ENCODE measurements around the gene SYNPO. TPM values are rescaled to one million over a fixed set of nuclear protein-coding genes. Genes with fewer than 3 reads are reported as not detected.

SYNPO gene
- polyA plus RNA-seq, 1 donor from 2014 or later: not detected

DNA sequence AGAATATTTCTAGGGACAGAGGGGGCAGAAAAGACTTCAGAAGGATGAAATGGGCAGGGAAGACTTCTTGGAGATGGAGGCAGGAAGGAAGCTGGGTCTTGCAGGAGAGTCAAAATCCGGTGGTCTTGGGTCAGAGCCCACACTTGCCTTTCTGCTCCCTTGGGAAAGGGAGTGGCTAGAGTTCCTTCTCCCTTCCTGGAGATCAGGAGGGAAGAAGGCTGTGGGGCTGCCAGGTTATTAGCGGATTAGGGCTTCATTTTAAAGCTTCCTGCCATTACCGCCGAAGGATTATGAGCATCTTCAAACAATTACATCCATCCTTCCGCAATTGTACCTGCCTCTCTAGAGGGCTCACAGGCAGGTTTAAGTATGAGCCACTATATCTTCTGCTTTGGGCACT is 19.2 kb upstream of the SYNPO start:
- Histone ChIP-seq H3K27me3 (ENCODE audit: insufficient read depth, low read depth, low read length) (peaks cover 12% of the 10 kb centered on the region), H3K4me3 (ENCODE audit: low read length) (no peak overlapping the region), H3K9me3 (ENCODE audit: low read length) (no peaks in the 10 kb centered on the region), H3K9me2 (ENCODE audit: insufficient read depth, low read length) (no peaks in the 10 kb centered on the region), H3K36me3 (ENCODE audit: insufficient read depth, low read length) (no peaks in the 10 kb centered on the region), H3K27ac (ENCODE audit: low read length) (no peak overlapping the region), H3F3A (ENCODE audit: insufficient read depth, low read length, poor library complexity, severe bottlenecking) (no peaks in the 10 kb centered on the region), H3K9ac (ENCODE audit: low read length) (no peak overlapping the region), H2AFZ (ENCODE audit: low read depth, low read length) (no peak overlapping the region), H3K79me2 (replicated peaks; ENCODE audit: insufficient read depth, low read length) (no peaks in the 10 kb centered on the region), H4K20me1 (ENCODE audit: insufficient read depth) (no peaks in the 10 kb centered on the region), H3K4me2 (ENCODE audit: low read length) (no peak overlapping the region)
- TF ChIP-seq, protein P1, sequence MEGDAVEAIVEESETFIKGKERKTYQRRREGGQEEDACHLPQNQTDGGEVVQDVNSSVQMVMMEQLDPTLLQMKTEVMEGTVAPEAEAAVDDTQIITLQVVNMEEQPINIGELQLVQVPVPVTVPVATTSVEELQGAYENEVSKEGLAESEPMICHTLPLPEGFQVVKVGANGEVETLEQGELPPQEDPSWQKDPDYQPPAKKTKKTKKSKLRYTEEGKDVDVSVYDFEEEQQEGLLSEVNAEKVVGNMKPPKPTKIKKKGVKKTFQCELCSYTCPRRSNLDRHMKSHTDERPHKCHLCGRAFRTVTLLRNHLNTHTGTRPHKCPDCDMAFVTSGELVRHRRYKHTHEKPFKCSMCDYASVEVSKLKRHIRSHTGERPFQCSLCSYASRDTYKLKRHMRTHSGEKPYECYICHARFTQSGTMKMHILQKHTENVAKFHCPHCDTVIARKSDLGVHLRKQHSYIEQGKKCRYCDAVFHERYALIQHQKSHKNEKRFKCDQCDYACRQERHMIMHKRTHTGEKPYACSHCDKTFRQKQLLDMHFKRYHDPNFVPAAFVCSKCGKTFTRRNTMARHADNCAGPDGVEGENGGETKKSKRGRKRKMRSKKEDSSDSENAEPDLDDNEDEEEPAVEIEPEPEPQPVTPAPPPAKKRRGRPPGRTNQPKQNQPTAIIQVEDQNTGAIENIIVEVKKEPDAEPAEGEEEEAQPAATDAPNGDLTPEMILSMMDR (IDR thresholded peaks at IDR 0.05; ENCODE audit: poor library complexity, severe bottlenecking): no peak
- TF ChIP-seq SMC3 (conservative IDR thresholded peaks at IDR 0.05; ENCODE audit: poor library complexity) (no peak), POLR2AphosphoS5 (IDR thresholded peaks at IDR 0.05) (no peak), EZH2 (IDR thresholded peaks at IDR 0.05; ENCODE audit: borderline replicate concordance, insufficient read depth, low read length, poor library complexity, severe bottlenecking) (no peak), MXI1 (conservative IDR thresholded peaks at IDR 0.05; ENCODE audit: poor library complexity, severe bottlenecking) (no peak), EP300 (conservative IDR thresholded peaks at IDR 0.05; ENCODE audit: poor library complexity, severe bottlenecking) (no peak), RAD21 (conservative IDR thresholded peaks at IDR 0.05) (no peak), TAF1 (IDR thresholded peaks at IDR 0.05; ENCODE audit: low read depth) (no peak)
- TF ChIP-seq, protein P2, sequence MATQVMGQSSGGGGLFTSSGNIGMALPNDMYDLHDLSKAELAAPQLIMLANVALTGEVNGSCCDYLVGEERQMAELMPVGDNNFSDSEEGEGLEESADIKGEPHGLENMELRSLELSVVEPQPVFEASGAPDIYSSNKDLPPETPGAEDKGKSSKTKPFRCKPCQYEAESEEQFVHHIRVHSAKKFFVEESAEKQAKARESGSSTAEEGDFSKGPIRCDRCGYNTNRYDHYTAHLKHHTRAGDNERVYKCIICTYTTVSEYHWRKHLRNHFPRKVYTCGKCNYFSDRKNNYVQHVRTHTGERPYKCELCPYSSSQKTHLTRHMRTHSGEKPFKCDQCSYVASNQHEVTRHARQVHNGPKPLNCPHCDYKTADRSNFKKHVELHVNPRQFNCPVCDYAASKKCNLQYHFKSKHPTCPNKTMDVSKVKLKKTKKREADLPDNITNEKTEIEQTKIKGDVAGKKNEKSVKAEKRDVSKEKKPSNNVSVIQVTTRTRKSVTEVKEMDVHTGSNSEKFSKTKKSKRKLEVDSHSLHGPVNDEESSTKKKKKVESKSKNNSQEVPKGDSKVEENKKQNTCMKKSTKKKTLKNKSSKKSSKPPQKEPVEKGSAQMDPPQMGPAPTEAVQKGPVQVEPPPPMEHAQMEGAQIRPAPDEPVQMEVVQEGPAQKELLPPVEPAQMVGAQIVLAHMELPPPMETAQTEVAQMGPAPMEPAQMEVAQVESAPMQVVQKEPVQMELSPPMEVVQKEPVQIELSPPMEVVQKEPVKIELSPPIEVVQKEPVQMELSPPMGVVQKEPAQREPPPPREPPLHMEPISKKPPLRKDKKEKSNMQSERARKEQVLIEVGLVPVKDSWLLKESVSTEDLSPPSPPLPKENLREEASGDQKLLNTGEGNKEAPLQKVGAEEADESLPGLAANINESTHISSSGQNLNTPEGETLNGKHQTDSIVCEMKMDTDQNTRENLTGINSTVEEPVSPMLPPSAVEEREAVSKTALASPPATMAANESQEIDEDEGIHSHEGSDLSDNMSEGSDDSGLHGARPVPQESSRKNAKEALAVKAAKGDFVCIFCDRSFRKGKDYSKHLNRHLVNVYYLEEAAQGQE (IDR thresholded peaks at IDR 0.05; ENCODE audit: borderline replicate concordance): no peak

DNA sequence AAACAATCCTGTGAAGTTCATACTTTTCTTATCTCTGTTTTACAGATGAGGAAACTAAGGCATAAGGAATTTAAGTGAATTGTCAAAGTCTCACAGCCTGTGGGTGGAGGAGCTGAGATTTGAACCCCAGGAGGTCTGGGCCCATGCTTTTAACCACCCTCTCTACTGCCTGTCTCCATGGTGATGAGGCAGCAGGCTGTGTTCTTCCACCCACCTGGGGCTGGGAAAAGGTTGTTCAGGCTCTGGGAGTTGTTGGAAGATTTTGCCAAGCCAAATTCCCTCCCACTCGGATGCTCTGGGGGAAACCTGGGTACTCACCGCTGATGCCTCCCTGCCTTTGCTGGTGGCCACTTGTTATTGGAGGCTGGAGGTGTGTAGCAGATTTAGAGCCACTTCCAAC is 18.3 kb upstream of the SYNPO start:
- TF ChIP-seq RAD21 (conservative IDR thresholded peaks at IDR 0.05) (no peak), EZH2 (IDR thresholded peaks at IDR 0.05; ENCODE audit: borderline replicate concordance, insufficient read depth, low read length, poor library complexity, severe bottlenecking) (no peak), EP300 (conservative IDR thresholded peaks at IDR 0.05; ENCODE audit: poor library complexity, severe bottlenecking) (no peak)
- TF ChIP-seq, protein P1 (IDR thresholded peaks at IDR 0.05; ENCODE audit: poor library complexity, severe bottlenecking): no peak
- no peaks in the 10 kb centered on the region for H3K79me2 ChIP-seq (replicated peaks; ENCODE audit: insufficient read depth, low read length)
- H3K9ac ChIP-seq (ENCODE audit: low read length): no peak overlapping the region
- no peak overlapping the region for H3K4me3 ChIP-seq (ENCODE audit: low read length)
- H3K9me2 ChIP-seq (ENCODE audit: insufficient read depth, low read length): no peaks in the 10 kb centered on the region
- H3F3A ChIP-seq (ENCODE audit: insufficient read depth, low read length, poor library complexity, severe bottlenecking): no peaks in the 10 kb centered on the region
- no peaks in the 10 kb centered on the region for H3K9me3 ChIP-seq (ENCODE audit: low read length)
- no peaks in the 10 kb centered on the region for H4K20me1 ChIP-seq (ENCODE audit: insufficient read depth)
- no peak overlapping the region for H2AFZ ChIP-seq (ENCODE audit: low read depth, low read length)
- no peaks in the 10 kb centered on the region for H3K36me3 ChIP-seq (ENCODE audit: insufficient read depth, low read length)
- H3K27ac ChIP-seq (ENCODE audit: low read length): no peak overlapping the region
- no peak overlapping the region for H3K4me2 ChIP-seq (ENCODE audit: low read length)
- H3K27me3 ChIP-seq (ENCODE audit: insufficient read depth, low read depth, low read length): peaks cover 12% of the 10 kb centered on the region

All from neural cell (in vitro differentiated cells).